GM20000 (cell line): ENCODE results near the gene SNX20.

Experiments
- DNase-seq: peaks from one replicate; pipeline ENCODE4 v3.0.0; 2012; ENCODE audit warnings: low spot score
- TF ChIP-seq, protein P1 (sequence below): IDR thresholded peaks from 2 replicates; pipeline ENCODE4 v1.5.1; 2012; ENCODE audit warnings: mild to moderate bottlenecking, control low read depth; ENCODE audit errors: extremely low read depth, missing control alignments

Gene SNX20

DNA sequence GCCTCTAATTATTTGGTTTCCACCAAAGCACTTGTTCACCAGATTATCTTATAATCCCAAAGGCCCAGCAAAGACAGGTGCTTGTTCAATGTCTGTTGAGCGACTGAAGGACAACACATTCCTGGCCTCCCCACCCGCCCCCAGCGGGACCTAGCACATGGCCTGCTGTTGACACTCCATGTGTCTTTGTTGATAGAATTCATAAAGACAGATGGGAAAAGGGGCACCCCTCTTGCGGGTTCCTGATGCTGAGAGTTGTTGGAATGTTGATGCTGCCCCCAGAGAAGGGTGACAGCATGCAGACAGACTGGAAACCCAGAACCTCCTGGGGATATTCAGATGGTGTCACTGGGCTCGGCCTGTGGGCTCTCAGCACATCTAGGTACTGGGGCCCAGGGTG lies 36.9 kb downstream of the SNX20 start:
- no peak for DNase-seq
- TF ChIP-seq, protein P1, sequence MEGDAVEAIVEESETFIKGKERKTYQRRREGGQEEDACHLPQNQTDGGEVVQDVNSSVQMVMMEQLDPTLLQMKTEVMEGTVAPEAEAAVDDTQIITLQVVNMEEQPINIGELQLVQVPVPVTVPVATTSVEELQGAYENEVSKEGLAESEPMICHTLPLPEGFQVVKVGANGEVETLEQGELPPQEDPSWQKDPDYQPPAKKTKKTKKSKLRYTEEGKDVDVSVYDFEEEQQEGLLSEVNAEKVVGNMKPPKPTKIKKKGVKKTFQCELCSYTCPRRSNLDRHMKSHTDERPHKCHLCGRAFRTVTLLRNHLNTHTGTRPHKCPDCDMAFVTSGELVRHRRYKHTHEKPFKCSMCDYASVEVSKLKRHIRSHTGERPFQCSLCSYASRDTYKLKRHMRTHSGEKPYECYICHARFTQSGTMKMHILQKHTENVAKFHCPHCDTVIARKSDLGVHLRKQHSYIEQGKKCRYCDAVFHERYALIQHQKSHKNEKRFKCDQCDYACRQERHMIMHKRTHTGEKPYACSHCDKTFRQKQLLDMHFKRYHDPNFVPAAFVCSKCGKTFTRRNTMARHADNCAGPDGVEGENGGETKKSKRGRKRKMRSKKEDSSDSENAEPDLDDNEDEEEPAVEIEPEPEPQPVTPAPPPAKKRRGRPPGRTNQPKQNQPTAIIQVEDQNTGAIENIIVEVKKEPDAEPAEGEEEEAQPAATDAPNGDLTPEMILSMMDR, result no peak

DNA sequence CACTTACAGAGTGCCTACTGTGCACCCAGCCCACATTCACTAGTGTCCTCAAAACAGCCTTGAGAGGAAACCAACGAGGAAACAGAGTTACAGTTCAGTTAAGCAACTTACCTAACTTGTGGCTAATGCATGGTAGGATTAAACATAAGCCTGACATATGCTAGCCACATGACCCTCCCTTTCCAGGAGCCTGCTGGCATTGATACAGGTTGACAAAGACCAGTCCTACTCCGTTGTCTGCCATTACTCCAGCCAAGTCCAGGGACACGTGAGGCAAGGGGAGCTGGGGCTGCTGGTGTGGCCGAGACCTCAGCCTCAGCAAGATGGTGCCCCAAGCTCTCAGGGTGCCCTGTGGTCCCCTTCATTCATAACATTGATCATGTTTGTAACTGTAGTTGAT lies 37.9 kb downstream of the SNX20 start:
- DNase-seq, result no peak

DNA sequence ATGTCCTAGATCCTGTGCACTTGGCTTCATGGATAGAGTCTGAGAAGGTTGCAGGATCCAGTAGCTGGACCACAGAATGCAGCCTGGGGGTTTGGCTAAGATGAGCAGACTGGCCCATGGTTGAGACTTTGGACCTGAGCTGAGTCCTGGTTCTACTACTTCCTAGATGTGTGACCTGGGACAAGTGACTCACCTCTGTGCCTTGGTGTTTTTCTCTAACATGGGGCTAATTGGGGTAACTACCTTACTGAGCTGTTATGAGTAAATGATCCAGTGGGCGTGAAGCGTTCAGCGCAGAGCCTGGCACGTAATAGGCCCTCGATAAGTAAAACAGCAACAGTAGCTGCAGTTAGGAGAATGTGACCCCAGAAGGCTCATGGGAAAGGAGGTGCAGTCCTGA lies 38.8 kb downstream of the SNX20 start:
- no peak for DNase-seq
- TF ChIP-seq, protein P1, result no peak

More for the DNA sequence above, 37.9 kb downstream of the SNX20 start:
- TF ChIP-seq, protein P1, result no peak

DNA sequence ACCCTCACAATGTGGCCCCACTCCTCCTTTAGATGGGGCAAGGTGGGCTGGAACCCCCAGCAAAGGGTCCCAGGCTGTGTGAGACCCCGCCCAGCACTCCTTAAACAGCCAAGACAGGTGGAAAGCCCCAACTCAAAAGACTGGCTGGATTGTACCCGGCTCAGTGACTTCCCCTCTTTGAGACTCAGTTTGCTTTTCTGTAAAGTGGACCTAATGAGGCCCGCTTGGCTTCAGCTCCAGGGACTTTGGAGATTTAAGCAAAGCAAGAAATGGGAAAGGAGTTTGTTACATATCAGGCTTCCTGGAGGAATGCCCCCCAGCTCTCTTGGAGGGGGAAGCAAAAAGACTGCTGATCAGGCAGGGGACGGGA lies 39.3 kb downstream of the SNX20 start:
- TF ChIP-seq, protein P1, result no peak
- DNase-seq, result no peak

DNA sequence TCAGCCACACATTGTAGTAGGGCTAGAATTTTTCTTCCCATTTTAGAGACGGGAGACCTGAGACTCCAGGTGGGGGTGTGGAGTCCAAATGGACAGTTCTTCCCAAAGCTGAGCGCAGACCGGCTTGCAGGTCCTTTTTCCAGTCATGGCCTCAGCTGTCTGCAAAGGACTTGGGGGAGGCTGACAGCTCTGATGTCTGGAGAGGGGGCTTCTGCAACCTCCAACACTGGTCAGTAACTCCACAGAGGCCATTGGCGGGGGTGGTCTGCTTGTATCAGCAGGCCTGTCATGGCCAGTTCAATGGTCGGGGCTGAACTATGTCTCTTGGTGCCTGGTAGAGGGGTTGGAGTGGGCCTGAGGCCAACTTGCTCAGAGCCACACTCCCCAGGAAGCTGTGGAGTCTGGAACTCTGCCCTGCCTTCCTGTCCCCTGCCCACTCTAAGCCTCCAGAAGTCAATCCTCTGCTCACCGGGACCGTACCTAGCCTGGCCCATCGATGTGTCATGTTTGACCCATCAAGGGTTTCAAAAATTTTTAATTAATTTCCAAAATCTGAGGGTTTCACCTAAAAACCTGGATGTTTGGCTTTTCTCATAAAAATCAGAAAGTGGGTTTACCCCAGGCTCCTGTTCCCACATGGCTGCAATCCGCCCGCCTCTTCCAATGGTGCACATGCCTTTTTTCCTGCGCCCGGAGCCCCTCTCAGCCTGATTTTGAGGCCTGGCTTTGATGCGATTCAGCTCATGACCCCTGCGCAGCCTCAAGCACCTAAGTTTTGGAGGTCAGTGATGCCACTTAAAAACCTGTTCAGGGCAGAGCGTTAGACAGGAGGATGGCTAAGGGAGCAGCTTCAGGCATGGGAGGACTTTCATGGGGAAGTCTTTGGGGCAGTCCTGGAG lies 39.9 kb downstream of the SNX20 start:
- TF ChIP-seq, protein P1, result no peak
- DNase-seq, result no peak

DNA sequence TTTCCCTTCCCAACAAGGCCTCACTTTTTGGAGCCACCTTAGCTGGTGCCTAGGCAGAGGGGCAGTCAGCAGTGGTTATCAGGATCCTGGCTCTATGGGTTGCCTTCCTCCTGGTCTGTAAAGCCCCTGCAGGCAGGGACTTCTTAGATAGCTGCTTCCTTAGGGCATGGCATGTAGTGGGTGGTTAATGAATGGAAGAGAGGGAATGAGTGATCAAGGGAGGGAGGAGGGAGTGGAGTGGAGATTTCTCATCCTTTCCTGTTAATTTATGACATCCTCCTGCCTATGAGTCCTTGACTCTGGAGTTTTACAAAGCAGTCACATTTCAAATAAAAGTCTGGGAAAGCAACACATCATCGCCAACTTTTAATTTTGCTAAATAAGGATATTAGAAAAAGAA lies 40.7 kb downstream of the SNX20 start:
- TF ChIP-seq, protein P1, result no peak
- DNase-seq, result no peak

DNA sequence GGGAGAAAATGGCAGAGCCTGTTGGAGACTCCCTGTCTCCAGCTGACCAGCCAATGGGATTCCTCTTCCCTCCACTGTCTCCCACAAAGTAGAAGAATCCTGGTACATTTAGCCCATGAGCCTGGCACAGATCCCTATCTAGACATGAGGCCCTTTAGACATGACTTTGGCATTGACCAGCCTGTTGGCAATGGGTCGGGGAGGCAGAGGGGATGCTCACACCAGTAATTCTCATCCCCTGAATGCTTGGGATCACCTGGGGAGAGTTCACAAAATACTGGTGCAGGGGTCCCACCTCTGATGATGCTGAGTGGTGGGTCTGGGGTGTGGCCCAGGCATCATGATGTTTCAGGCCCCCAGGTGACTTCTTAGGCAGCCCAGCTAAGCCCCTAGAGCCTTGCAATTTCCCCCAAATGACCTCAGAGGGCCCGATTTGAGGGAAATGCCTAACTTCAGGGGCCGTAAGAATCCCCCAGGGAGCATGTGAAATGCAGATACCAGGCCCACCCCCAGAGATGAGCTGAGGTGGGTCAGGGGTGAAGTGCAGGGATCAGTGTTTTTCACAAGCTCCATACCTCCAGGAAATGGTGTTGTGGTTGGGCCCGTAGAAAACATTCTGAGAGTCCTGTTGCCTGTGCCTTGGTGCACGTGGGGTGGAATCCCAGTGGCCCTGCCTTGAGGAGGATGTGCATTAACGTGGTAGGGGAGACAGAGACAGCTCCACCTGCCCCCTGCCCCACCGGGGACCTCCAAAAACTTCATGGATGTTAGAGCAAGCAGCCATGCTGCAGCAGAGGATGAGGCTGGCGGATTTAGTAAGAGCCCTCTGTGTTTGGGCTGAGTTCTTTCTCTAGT lies 42.1 kb downstream of the SNX20 start:
- DNase-seq, result no peak
- TF ChIP-seq, protein P1, result no peak
